Stimulated activated CD8-positive, alpha-beta memory T cell treated with anti-CD3 and anti-CD28 coated beads, Interleukin-12 subunit alpha, Interleukin-12 subunit beta, amount 100 ng/mL, for 1 hour (primary cell): ENCODE measurements around the gene DHRSX.
"Not testable (repeated sequence)": the region's sequence is repeated elsewhere in the genome, so short reads cannot be mapped to it uniquely, and the experiment has no call there.

ENCODE experiments used
- DNase-seq: peaks from one replicate; pipeline ENCODE4 v3.0.0-alpha.2; 2020; ENCODE audit warnings: low read depth

DHRSX gene

DNA sequence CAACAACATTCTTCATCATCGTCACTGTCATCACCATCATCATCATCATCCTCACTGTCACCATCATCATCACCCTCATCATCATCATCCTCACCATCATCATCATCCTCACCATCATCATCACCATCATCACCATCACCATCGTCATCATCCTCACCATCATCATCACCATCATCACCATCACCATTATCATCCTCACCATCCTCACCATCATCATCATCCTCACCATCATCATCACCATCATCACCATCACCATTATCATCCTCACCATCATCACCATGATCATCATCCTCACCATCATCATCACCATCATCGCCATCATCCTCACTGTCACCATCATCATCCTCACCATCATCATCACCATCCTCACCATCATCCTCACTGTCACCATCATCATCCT is 18.9 kb upstream of the DHRSX start:
- DNase-seq, result not testable (repeated sequence)

GRCh38 chrX:2517055-2517454 is 16.3 kb upstream of the DHRSX start:
- no peak for DNase-seq

DNA sequence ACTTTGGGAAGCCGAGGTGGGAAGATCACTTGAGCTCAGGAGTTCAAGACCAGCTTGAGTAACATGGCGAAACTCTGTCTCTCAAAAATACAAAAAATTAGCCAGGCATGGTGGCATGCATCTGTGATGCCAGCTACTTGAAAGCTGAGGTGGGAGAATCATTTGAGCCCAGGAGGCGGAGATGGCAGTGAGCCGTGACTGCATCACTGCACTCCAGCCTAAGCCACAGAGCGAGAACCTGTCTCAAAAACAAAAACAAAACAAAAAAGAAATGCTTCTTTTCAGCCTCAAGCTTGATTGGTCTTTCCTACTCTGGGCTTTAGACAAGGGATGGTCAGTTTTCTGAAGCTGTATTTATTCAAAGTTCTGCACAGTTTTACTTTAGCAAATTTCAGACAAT is 15.8 kb upstream of the DHRSX start:
- no peak for DNase-seq

- no peak for DNase-seq
Observed at GRCh38 chrX:2514131-2514530, 13.4 kb upstream of the DHRSX start.

- no peak for DNase-seq
Observed at GRCh38 chrX:2513121-2513664, 12.4 kb upstream of the DHRSX start.

DNA sequence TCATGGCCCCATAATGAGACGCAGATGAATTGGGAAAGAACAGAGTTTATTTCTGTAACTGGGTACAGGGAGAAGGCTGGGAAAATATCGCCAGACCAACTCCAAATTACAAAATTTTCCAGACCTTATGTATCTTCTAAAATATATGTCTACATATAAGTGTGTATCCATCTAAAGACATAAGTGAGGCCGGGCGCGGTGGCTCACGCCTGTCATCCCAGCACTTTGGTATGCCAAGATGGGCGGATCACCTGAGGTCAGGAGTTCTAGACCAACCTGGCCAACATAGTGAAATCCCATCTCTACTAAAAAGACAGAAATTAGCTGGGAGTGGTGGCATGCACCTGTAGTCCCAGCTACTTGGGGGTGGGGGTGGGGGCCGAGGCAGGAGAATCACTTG is 11.7 kb upstream of the DHRSX start:
- no peak for DNase-seq

DNA sequence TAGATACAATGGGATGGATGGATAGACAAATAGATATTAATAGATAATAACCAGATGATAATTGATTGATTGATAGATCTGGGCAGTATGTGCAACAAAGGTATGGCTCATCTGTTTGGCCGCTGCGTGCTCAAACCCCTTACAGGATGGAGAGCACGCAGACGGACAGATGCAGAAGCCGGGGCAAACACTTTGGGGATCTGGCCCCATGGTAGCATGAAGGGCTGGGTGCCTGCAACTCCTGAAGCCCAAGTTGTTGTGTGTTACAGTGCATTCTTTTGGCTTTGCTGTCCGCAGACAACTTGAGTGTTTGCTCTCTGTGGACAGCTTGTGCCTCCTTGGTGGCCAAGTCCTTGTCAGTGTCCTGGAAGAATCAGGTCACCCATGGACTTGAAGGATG is 10.6 kb upstream of the DHRSX start:
- no peak for DNase-seq

DNA sequence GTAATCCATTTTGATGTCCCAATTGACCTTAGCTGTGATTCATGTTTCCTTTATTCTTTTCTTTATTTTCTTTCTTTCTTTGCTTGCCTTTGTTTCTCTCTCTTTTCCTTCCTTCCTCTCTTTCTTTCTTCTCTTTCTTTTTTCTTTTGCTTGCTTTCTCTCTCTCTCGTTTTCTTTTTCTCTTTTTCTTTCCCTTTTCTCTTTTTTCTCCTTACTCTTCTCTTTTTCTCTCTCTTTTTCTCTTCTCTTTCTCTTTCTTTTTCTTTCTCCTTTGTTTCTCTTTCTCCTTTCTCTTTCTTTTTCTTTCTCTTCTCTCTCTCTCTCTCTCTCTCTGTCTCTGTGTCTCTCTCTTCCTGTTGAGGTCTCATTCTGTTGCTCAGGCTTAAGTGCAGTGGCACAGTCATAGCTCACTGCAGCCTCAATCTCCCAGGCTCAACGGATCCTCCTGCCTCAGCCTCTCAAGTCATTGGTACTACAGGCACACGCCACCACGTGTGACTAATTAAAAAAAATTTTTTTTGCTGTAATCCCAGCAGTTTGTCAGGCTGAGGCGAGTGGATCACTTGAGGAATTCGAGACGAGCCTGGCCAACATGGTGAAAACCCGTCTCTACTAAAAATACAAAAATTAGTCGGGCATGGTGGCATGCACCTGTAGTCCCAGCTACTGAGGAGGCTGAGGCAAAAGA is 8.0 kb upstream of the DHRSX start:
- no peak for DNase-seq

GRCh38 chrX:2507904-2508627 is 7.3 kb upstream of the DHRSX start:
- DNase-seq, result no peak

GRCh38 chrX:2507196-2507595 is 6.4 kb upstream of the DHRSX start:
- no peak for DNase-seq

GRCh38 chrX:2505341-2505740 is 4.6 kb upstream of the DHRSX start:
- DNase-seq, result not testable (repeated sequence)

DNA sequence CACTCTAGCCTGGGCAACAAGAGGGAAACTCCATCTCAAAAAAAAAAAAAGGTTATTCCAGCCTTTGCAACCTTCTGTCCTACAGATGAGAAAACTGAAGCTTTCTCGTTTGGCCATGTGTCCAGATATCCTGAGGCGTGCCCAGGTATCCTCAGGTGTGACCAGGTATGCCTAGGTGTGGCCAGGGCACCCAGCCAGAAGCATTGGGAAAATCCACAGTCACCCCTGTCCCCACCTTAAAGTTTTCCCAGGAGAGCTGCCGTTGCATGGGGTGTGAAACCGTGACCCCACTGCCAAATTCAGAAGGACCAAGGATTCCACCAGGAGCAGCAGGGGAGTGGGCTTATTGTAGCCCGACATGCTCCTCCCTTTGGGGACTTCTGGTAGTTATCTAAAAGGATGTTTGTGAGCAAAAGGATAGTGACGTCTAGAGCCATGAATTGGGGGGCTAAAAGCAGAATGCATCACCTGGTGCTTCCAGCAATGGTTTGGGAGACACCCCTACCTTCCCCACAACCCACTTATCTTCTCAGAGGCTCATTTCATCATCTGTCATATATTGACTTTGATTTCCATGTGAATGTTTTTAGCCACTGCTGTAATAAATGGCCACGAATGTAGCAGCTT is 4.0 kb upstream of the DHRSX start:
- no peak for DNase-seq

- no peak for DNase-seq
Observed at GRCh38 chrX:2503591-2504500, 3.1 kb upstream of the DHRSX start.

DNA sequence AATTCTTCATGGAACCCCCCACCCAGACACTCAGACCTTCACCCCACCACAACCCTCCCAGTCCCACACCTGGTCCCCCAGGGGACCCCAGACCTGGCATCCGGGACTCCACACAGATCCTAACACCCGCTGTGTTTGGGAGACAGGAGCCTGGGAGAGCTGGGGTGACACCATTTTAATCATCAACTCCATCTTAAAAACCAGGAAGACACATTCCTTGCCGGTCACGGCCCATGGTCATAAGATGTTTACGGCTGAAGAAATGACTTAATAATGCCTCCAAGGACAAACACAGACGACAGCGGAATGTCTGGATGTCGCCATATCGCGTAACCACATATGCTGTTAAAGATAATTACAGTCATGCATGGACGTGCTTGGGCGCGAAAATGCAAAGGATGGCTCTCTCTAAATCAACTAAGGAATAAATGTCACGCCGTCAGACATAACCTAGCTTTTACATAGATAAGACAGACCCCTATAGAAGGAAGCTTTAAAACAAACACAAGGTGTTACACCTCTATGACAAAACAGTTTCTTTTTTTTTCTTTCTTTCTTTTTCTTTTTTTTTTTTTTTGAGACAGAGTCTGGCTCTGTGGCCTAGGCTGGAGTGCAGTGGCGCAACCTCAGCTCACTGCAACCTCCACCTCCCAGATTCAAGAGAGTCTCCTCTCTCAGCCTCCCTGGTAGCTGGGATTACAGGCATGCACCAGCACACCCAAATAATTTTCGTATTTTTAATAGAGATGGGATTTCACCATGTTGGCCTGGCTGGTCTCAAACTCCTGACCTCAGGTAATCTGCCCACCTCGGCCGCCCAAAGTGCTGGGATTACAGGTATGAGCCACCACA is 2.1 kb upstream of the DHRSX start:
- DNase-seq, result no peak

DNA sequence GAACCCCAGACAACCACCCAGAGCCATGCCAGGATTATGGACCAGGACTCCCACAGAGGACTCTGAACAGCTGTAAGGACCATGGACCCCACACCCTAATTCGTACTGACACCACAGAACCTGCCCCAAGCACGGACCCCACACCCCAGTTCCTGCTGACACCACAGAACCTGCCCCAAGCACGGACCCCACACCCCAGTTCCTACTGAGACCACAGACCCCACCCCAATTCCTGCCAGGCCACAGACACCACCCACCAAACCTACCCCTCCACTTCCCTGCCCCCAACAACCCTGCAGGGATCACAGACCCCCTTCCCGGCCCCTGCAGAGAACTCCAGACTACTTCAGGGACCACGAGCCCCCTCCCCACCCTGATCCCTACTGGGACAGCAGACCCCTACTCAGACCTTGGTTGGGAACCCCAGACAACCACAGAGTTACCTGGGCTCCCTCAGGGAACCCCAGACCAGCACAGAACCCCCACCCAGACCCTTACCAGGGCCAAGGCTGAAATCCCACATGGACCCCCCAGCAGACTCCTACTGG is 1.4 kb upstream of the DHRSX start:
- no peak for DNase-seq

GRCh38 chrX:2501559-2502102 is 855 bp upstream of the DHRSX start:
- no peak for DNase-seq

- DNase-seq, result no peak
Observed at GRCh38 chrX:2500091-2500802, 529 bp downstream of the DHRSX start.

DNA sequence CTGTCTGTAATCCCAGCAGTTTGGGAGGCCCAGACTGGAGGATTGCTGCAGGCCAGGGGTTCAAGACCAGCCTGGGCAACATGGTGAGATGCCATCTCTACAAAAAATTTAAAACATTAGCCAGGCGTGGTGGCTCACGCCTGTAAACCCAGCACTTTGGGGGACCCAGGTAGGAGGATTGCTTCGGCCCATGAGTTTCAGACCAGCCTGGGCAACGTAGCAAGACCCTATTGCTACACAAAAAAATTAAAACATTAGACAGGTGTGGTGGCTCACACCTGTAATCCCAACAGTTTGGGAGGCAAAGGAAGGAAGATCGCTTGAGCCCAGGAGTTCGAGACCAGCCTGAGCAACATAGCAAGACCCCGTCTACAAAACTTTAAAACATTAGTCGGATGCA is 1.3 kb downstream of the DHRSX start:
- DNase-seq, result no peak

- DNase-seq, result no peak
Observed at GRCh38 chrX:2498781-2499302, 1.9 kb downstream of the DHRSX start.
